Esophagus squamous epithelium (tissue), 5 donors: ENCODE data around the gene TOX2. TPM values are rescaled to one million over a fixed set of nuclear protein-coding genes. Genes with fewer than 3 reads are reported as not detected.

Experiments used
- DNase-seq: peaks from one replicate; lab custom pipeline; 2025; lab: John Stamatoyannopoulos, UW
- H3K27ac ChIP-seq, 4 donors: fragments of 200-600 bp; sonication (generic); one replicate each; pipeline ENCODE4 v1.5.1; 2016 to 2019; ENCODE audit warnings: mild to moderate bottlenecking in 1 of 4
- H3K27me3 ChIP-seq, 4 donors: fragments of 200-600 bp; sonication (generic); 1 replicate in 3 of 4; 2 replicates in 1 of 4; pipeline versions ENCODE4 v1.5.1 to v1.6.0; 2017 to 2021; ENCODE audit warnings: antibody characterized with exemption in 1 of 4
- H3K36me3 ChIP-seq, 3 donors: fragments of 200-600 bp; sonication (generic); one replicate each; pipeline ENCODE4 v1.5.1; 2016 to 2019
- H3K4me1 ChIP-seq, 3 donors: fragments of 200-600 bp; sonication (generic); one replicate each; pipeline ENCODE4 v1.5.1; 2017 to 2019
- H3K4me3 ChIP-seq, 4 donors: fragments of 200-600 bp; sonication (generic); 1 replicate in 3 of 4; 2 replicates in 1 of 4; pipeline ENCODE4 v1.5.1; 2016 to 2019; ENCODE audit warnings: mild to moderate bottlenecking in 2 of 4, moderate library complexity in 1 of 4
- H3K9me3 ChIP-seq, 3 donors: fragments of 200-600 bp; sonication (generic); one replicate each; pipeline ENCODE4 v1.5.1; 2016 to 2019
- CTCF ChIP-seq, 6 experiments: fragments of 450-650 bp in 4 of 6; fragments of 200-600 bp in 2 of 6; sonication (generic) in 2 of 6; IDR thresholded peaks; one replicate each; pipeline ENCODE4 v1.5.1; 2016 to 2019; ENCODE audit warnings: antibody characterized with exemption in 6 of 6, mild to moderate bottlenecking in 4 of 6, moderate library complexity in 4 of 6
- POLR2A ChIP-seq, 4 donors: fragments of 450-650 bp; IDR thresholded peaks; one replicate each; pipeline ENCODE4 v1.6.1; 2017; ENCODE audit warnings: antibody characterized with exemption in 4 of 4, mild to moderate bottlenecking in 4 of 4, moderate library complexity in 3 of 4
- WGBS, 2 donors: methylation state at CpG; one replicate each; pipeline ENCODE4 v1.1.5; 2018; 5-methylcytosine and 5-hydroxymethylcytosine counted together
- intact Hi-C: fragments of 100-400 bp; cut with DNase I; formaldehyde crosslinking; loops from one replicate; pipeline ENCODE4 v1.15.0; 2022
- total RNA-seq, 4 donors: library from RNA; depleted of rRNA; stranded (reverse); fragments of >200 nt; gene quantifications; one replicate each; pipeline ENCODE4 v1.1.0, GENCODE V29; 2016
- donor health status: DM: yes; HTN: yes; CAD: no.

The TOX2 gene
- total RNA-seq, 4 donors from 2014 or later = 0.99 to 22.9 (median 3.1) TPM

GRCh38 chr20:43996240-43996930 lies 81.7 kb downstream of the TOX2 start:
- no peak for DNase-seq
- Histone ChIP-seq H3K9me3 (no peaks in the 10 kb centered on the region), H3K4me1 (no peaks in the 10 kb centered on the region), H3K27me3 (no peaks in the 10 kb centered on the region), H3K4me3 (no peak overlapping the region), H3K27ac (no peak overlapping the region), H3K36me3 (no peaks in the 10 kb centered on the region)
- intact Hi-C loops = no loop called here
- TF ChIP-seq POLR2A (IDR thresholded peaks at IDR 0.05) (no peak), CTCF (IDR thresholded peaks at IDR 0.05) (no peak)
- WGBS, 2 donors = 70 to 72% methylated on average over 7 of the region's 7 CpGs

- TF ChIP-seq POLR2A (IDR thresholded peaks at IDR 0.05) (no peak), CTCF (IDR thresholded peaks at IDR 0.05) (no peak)
- no peak overlapping the region for H3K4me3 ChIP-seq
- H3K4me1 ChIP-seq = no peaks in the 10 kb centered on the region
- DNase-seq = no peak
- intact Hi-C loops = no loop called here
- no peaks in the 10 kb centered on the region for H3K27me3 ChIP-seq
- no peaks in the 10 kb centered on the region for H3K9me3 ChIP-seq
- no peaks in the 10 kb centered on the region for H3K36me3 ChIP-seq
- H3K27ac ChIP-seq = no peak overlapping the region
- WGBS, 2 donors = 60 to 67% methylated on average over 4 of the region's 4 CpGs
These were observed 85.2 kb downstream of the TOX2 start for GRCh38 chr20:43999848-44000247.

GRCh38 chr20:44001667-44002596 lies 87.3 kb downstream of the TOX2 start:
- Histone ChIP-seq H3K4me1 (no peaks in the 10 kb centered on the region), H3K36me3 (peaks cover 0 to 6% (median 0%) of the 10 kb centered on the region in 3 donors), H3K4me3 (no peak overlapping the region), H3K9me3 (no peaks in the 10 kb centered on the region), H3K27me3 (no peaks in the 10 kb centered on the region), H3K27ac (no peak overlapping the region)
- 59 to 70% methylated on average over 6 of the region's 6 CpGs for WGBS, 2 donors
- intact Hi-C loops = no loop called here
- TF ChIP-seq CTCF (IDR thresholded peaks at IDR 0.05) (no peak), POLR2A (IDR thresholded peaks at IDR 0.05) (no peak)
- DNase-seq = no peak

DNA sequence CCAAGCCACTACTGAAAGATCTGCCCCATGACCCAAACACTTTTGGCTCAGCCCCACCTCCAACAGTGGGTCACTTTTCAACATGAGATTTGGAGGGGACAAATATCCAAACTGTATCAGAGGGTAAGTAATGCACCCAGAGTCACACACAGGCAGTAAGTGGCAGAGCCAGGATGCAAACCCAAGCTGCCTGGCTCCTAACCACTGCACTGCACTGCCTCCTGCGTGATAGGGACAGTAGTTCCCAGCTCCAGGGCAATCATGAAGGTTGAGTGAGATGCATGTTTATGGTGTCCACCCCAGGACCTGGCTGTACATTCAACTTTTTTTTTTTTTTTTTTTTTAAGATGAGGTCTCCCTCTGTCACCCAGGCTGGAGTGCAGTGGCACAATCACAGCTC lies 88.2 kb downstream of the TOX2 start:
- Histone ChIP-seq H3K27me3 (no peaks in the 10 kb centered on the region), H3K4me1 (no peaks in the 10 kb centered on the region), H3K4me3 (no peak overlapping the region), H3K36me3 (peaks cover 0 to 12% (median 0%) of the 10 kb centered on the region in 3 donors), H3K9me3 (no peaks in the 10 kb centered on the region), H3K27ac (no peak overlapping the region)
- 80 to 82% methylated on average over 1 of the region's 1 CpG for WGBS, 2 donors
- no peak for TF ChIP-seq CTCF (IDR thresholded peaks at IDR 0.05)
- TF ChIP-seq POLR2A (IDR thresholded peaks at IDR 0.05) = no peak
- DNase-seq = no peak
- intact Hi-C loops = no loop called here

GRCh38 chr20:44003609-44004008 lies 89.0 kb downstream of the TOX2 start:
- no peak overlapping the region for H3K27ac ChIP-seq
- H3K36me3 ChIP-seq = peaks cover 0 to 12% (median 0%) of the 10 kb centered on the region in 3 donors
- no peaks in the 10 kb centered on the region for H3K27me3 ChIP-seq
- H3K4me3 ChIP-seq = no peak overlapping the region
- intact Hi-C loops = no loop called here
- DNase-seq = no peak
- H3K9me3 ChIP-seq = no peaks in the 10 kb centered on the region
- no peaks in the 10 kb centered on the region for H3K4me1 ChIP-seq
- TF ChIP-seq CTCF (IDR thresholded peaks at IDR 0.05) = no peak
- TF ChIP-seq POLR2A (IDR thresholded peaks at IDR 0.05) = no peak
- WGBS, 2 donors = 81 to 82% methylated on average over 5 of the region's 5 CpGs
